ENCODE measurements around the gene TBL1X. TPM values are rescaled to one million over a fixed set of nuclear protein-coding genes. Genes with fewer than 3 reads are reported as not detected.

TBL1X gene
- total and polyA plus RNA-seq, 7 donors: 2.0 to 17.6 (median 7.8) TPM

- Histone ChIP-seq H3K36me3 (ENCODE audit: insufficient read depth in 1 of 2, low read depth in 1 of 2) (no peaks in the 10 kb centered on the region), H3K27ac (no peak overlapping the region), H3K4me3 (no peak overlapping the region), H3K4me1 (no peaks in the 10 kb centered on the region), H3K9me3 (no peaks in the 10 kb centered on the region), H3K27me3 (ENCODE audit: insufficient read depth in 3 of 3, low read length in 2 of 3) (no peaks in the 10 kb centered on the region)
- WGBS, 3 donors: 63 to 78% (median 68%) methylated on average over 4 of the region's 4 CpGs
- ATAC-seq (no peak), DNase-seq (no peak)
- intact Hi-C loops (cut with DNase I): no loop called here
- no peak for TF ChIP-seq CTCF (IDR thresholded peaks at IDR 0.05)
These were observed 200.3 kb downstream of the TBL1X start for GRCh38 chrX:9665113-9665512.

- intact Hi-C loops (cut with DNase I): no loop called here
- H3K27ac ChIP-seq: no peak overlapping the region
- no peaks in the 10 kb centered on the region for H3K9me3 ChIP-seq
- TF ChIP-seq CTCF (IDR thresholded peaks at IDR 0.05): no peak
- H3K4me1 ChIP-seq: no peaks in the 10 kb centered on the region
- 46 to 66% (median 59%) methylated on average over 3 of the region's 3 CpGs for WGBS, 3 donors
- no peaks in the 10 kb centered on the region for H3K36me3 ChIP-seq (ENCODE audit: insufficient read depth in 1 of 2, low read depth in 1 of 2)
- DNase-seq: no peak
- ATAC-seq: no peak
- H3K27me3 ChIP-seq (ENCODE audit: insufficient read depth in 3 of 3, low read length in 2 of 3): no peaks in the 10 kb centered on the region
- no peak overlapping the region for H3K4me3 ChIP-seq
These were observed 203.7 kb downstream of the TBL1X start for GRCh38 chrX:9668537-9668936.

GRCh38 chrX:9670136-9670814, 205.4 kb downstream of the TBL1X start:
- no peak for DNase-seq
- H3K27ac ChIP-seq: no peak overlapping the region
- no peak for ATAC-seq
- WGBS, 3 donors: 74 to 87% (median 76%) methylated on average over 8 of the region's 8 CpGs
- H3K9me3 ChIP-seq: no peaks in the 10 kb centered on the region
- TF ChIP-seq CTCF (IDR thresholded peaks at IDR 0.05): no peak
- no peaks in the 10 kb centered on the region for H3K27me3 ChIP-seq (ENCODE audit: insufficient read depth in 3 of 3, low read length in 2 of 3)
- H3K36me3 ChIP-seq (ENCODE audit: insufficient read depth in 1 of 2, low read depth in 1 of 2): no peaks in the 10 kb centered on the region
- no peak overlapping the region for H3K4me3 ChIP-seq
- H3K4me1 ChIP-seq: no peaks in the 10 kb centered on the region
- intact Hi-C loops (cut with DNase I): no loop called here

- 90 to 95% (median 93%) methylated on average over 3 of the region's 3 CpGs for WGBS, 3 donors
- ATAC-seq: no peak
- intact Hi-C loops (cut with DNase I): no loop called here
- Histone ChIP-seq H3K27me3 (ENCODE audit: insufficient read depth in 3 of 3, low read length in 2 of 3) (no peaks in the 10 kb centered on the region), H3K27ac (no peak overlapping the region), H3K9me3 (no peaks in the 10 kb centered on the region), H3K4me3 (no peak overlapping the region), H3K36me3 (ENCODE audit: insufficient read depth in 1 of 2, low read depth in 1 of 2) (no peaks in the 10 kb centered on the region), H3K4me1 (no peaks in the 10 kb centered on the region)
- TF ChIP-seq CTCF (IDR thresholded peaks at IDR 0.05): no peak
- no peak for DNase-seq
These were observed 207.1 kb downstream of the TBL1X start for GRCh38 chrX:9671998-9672397.

- Histone ChIP-seq H3K4me3 (no peak overlapping the region), H3K9me3 (no peaks in the 10 kb centered on the region), H3K36me3 (ENCODE audit: insufficient read depth in 1 of 2, low read depth in 1 of 2) (no peaks in the 10 kb centered on the region), H3K27me3 (ENCODE audit: insufficient read depth in 3 of 3, low read length in 2 of 3) (no peaks in the 10 kb centered on the region), H3K27ac (no peak overlapping the region), H3K4me1 (no peaks in the 10 kb centered on the region)
- intact Hi-C loops (cut with DNase I): no loop called here
- WGBS, 3 donors: 31 to 44% (median 34%) methylated on average over 13 of the region's 13 CpGs
- DNase-seq (peak in 1 of 2 donors; percentile 17), ATAC-seq (peak in 1 of 4 donors; percentile 40)
- no peak for TF ChIP-seq CTCF (IDR thresholded peaks at IDR 0.05)
These were observed 211.4 kb downstream of the TBL1X start for GRCh38 chrX:9676306-9676705.
